ENCODE data around the gene TICAM2. TPM values are rescaled to one million over a fixed set of nuclear protein-coding genes. Genes with fewer than 3 reads are reported as not detected.

TICAM2 gene
- total RNA-seq, 1 donor from 2014 or later: 0.98 TPM

GRCh38 chr5:115583474-115583873 is 18.8 kb downstream of the TICAM2 start:
- no peak overlapping the region for H3K4me3 ChIP-seq
- intact Hi-C loops (cut with DNase I): no loop called here
- H3K9me3 ChIP-seq: no peaks in the 10 kb centered on the region
- no peaks in the 10 kb centered on the region for H3K27me3 ChIP-seq
- H3K4me1 ChIP-seq: no peaks in the 10 kb centered on the region
- H3K27ac ChIP-seq: no peak overlapping the region
- H3K36me3 ChIP-seq: no peaks in the 10 kb centered on the region
- DNase-seq (ENCODE audit: extremely low spot score in 2 of 2): no peak
- TF ChIP-seq POLR2AphosphoS5 (IDR thresholded peaks at IDR 0.05; ENCODE audit: insufficient read depth in 1 of 2, low read depth in 1 of 2) (no peak), POLR2A (IDR thresholded peaks at IDR 0.05) (no peak), CTCF (IDR thresholded peaks at IDR 0.05) (no peak)

DNA sequence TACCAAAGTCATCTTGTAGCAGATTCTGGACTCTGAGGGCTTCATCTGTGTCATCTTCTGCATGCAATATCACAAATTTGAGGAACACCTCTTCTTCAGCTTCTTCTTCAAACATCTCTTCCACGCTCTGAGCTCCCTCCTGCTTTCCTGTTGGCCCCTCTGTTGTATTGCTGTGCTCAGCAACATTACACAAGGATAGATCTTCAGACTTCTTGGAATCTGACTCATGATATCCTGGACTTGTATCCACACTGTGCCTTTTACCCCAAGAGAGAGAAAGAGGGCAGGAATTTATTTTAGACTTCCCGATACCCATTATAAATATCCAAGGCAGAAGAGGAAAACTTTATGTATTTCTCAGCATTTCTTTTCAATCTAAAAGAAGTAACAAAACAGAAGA is 21.3 kb downstream of the TICAM2 start:
- no peaks in the 10 kb centered on the region for H3K36me3 ChIP-seq
- no peak for DNase-seq (ENCODE audit: extremely low spot score in 2 of 2)
- H3K9me3 ChIP-seq: no peaks in the 10 kb centered on the region
- H3K4me1 ChIP-seq: no peaks in the 10 kb centered on the region
- H3K27me3 ChIP-seq: no peaks in the 10 kb centered on the region
- intact Hi-C loops (cut with DNase I): no loop called here
- no peak overlapping the region for H3K27ac ChIP-seq
- TF ChIP-seq POLR2AphosphoS5 (IDR thresholded peaks at IDR 0.05; ENCODE audit: insufficient read depth in 1 of 2, low read depth in 1 of 2): no peak
- TF ChIP-seq CTCF (IDR thresholded peaks at IDR 0.05): no peak
- no peak for TF ChIP-seq POLR2A (IDR thresholded peaks at IDR 0.05)
- no peak overlapping the region for H3K4me3 ChIP-seq

DNA sequence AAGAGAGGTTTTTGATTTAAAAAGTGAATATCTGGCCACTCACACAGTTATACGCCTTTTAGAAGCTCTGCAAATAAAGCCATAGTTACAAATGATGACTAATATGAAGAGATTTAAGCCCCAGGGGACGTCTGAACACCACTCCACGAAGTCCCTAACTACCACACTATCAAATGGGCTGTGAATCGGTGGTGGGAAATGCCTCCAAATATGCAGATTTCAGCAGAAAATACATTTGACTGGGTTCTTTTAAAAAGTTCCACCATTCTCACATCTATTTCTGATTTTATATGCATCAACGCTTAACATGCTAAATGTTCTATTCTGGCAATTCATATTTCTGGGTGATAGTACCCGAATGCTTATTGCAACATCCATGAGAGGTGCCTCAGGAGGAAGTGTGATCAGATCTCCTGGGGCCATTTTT is 22.5 kb downstream of the TICAM2 start:
- Histone ChIP-seq H3K27me3 (no peaks in the 10 kb centered on the region), H3K27ac (no peak overlapping the region), H3K9me3 (no peaks in the 10 kb centered on the region), H3K4me3 (no peak overlapping the region), H3K36me3 (no peaks in the 10 kb centered on the region), H3K4me1 (no peaks in the 10 kb centered on the region)
- DNase-seq (ENCODE audit: extremely low spot score in 2 of 2): no peak
- TF ChIP-seq CTCF (IDR thresholded peaks at IDR 0.05) (no peak), POLR2A (IDR thresholded peaks at IDR 0.05) (no peak), POLR2AphosphoS5 (IDR thresholded peaks at IDR 0.05; ENCODE audit: insufficient read depth in 1 of 2, low read depth in 1 of 2) (no peak)
- intact Hi-C loops (cut with DNase I): no loop called here

DNA sequence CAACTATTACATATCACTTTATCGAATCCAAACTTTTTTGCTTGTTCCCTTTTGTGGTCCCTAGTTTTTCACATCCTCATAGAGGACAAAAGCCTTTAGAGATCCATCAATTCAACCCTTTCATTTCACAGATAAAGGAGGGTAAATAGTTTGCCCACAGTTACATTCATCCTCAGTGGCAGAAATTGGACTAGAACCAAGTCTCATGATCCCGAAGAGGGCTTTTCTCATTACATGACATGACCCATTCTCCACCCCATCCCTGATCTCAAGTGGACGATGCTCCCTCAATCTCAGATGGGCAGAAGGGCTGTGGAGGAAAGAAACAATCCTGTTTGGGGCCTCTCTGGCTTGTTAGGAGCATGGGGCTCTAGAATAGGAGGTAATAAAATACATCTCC is 23.1 kb downstream of the TICAM2 start:
- DNase-seq (ENCODE audit: extremely low spot score in 2 of 2): no peak
- no peaks in the 10 kb centered on the region for H3K36me3 ChIP-seq
- no peak for TF ChIP-seq POLR2A (IDR thresholded peaks at IDR 0.05)
- TF ChIP-seq CTCF (IDR thresholded peaks at IDR 0.05): no peak
- no peak for TF ChIP-seq POLR2AphosphoS5 (IDR thresholded peaks at IDR 0.05; ENCODE audit: insufficient read depth in 1 of 2, low read depth in 1 of 2)
- H3K9me3 ChIP-seq: no peaks in the 10 kb centered on the region
- H3K4me1 ChIP-seq: no peaks in the 10 kb centered on the region
- intact Hi-C loops (cut with DNase I): no loop called here
- no peaks in the 10 kb centered on the region for H3K27me3 ChIP-seq
- no peak overlapping the region for H3K27ac ChIP-seq
- H3K4me3 ChIP-seq: no peak overlapping the region

- no peak for TF ChIP-seq POLR2A (IDR thresholded peaks at IDR 0.05)
- TF ChIP-seq POLR2AphosphoS5 (IDR thresholded peaks at IDR 0.05; ENCODE audit: insufficient read depth in 1 of 2, low read depth in 1 of 2): no peak
- TF ChIP-seq CTCF (IDR thresholded peaks at IDR 0.05): no peak
- no peak overlapping the region for H3K4me3 ChIP-seq
- no peak overlapping the region for H3K27ac ChIP-seq
- H3K4me1 ChIP-seq: no peaks in the 10 kb centered on the region
- intact Hi-C loops (cut with DNase I): no loop called here
- no peaks in the 10 kb centered on the region for H3K27me3 ChIP-seq
- no peak for DNase-seq (ENCODE audit: extremely low spot score in 2 of 2)
- H3K36me3 ChIP-seq: no peaks in the 10 kb centered on the region
- no peaks in the 10 kb centered on the region for H3K9me3 ChIP-seq
These were observed 23.6 kb downstream of the TICAM2 start for GRCh38 chr5:115578657-115579056.
